H1 (cell line): ENCODE measurements around the gene BRCC3. TPM values are rescaled to one million over a fixed set of nuclear protein-coding genes. Genes with fewer than 3 reads are reported as not detected.

Source experiments
- RAD21 ChIP-seq, 2 experiments: IDR thresholded peaks in 1 of 2; conservative IDR thresholded peaks in 1 of 2; 2 replicates each; pipeline ENCODE4 v1.6.1; 2011; ENCODE audit warnings: low read depth in 2 of 2, low read length in 2 of 2, improper control_type of control experiment in 1 of 2, inconsistent platforms in 1 of 2, mild to moderate bottlenecking in 1 of 2, moderate library complexity in 1 of 2
- SRF ChIP-seq: IDR thresholded peaks from 2 replicates; pipeline ENCODE4 v1.6.1; 2011; ENCODE audit warnings: mild to moderate bottlenecking, low read depth, low read length, moderate library complexity
- polyA plus RNA-seq, 7 experiments: library from polyadenylated mRNA; depleted of rRNA in 3 of 7; stranded (reverse) in 5 of 7; unstranded in 2 of 7; fragments of >200 nt in 5 of 7; fragments of 200-250 nt in 2 of 7; gene quantifications; 1 replicate in 5 of 7; 2 replicates in 1 of 7; 4 replicates in 1 of 7; pipeline versions ENCODE4 v1.2.1 to v1.2.3, GENCODE V29; 2011 to 2013; ENCODE audit warnings: missing spikeins in 2 of 7, mixed read lengths in 2 of 7
- total RNA-seq: library from RNA; stranded (reverse); fragmentation: NEBNext Ultra II Directional; extraction: Animal tissue kit (Norgen Biotek cat#: 25700); gene quantifications from 2 replicates; pipeline ENCODE4 v1.2.1, GENCODE V29; 2021

The BRCC3 gene
- total and polyA plus RNA-seq, 2 of the 8 experiments (the other 6 are each of a cell fraction or from before 2014, with no cell fraction given) = 13.1 to 23.2 TPM

GRCh38 chrX:155056877-155057792 lies 14.2 kb upstream of the BRCC3 start (continued):
- TF ChIP-seq RAD21 (IDR thresholded peaks at IDR 0.05 in 1 of 2, conservative IDR thresholded peaks at IDR 0.05 in 1 of 2; ENCODE audit: low read depth in 2 of 2, low read length in 2 of 2) = peak; percentile 57 to 58
- no peak for TF ChIP-seq SRF
